ENCODE results near the gene PDE8B.

Gene PDE8B

DNA sequence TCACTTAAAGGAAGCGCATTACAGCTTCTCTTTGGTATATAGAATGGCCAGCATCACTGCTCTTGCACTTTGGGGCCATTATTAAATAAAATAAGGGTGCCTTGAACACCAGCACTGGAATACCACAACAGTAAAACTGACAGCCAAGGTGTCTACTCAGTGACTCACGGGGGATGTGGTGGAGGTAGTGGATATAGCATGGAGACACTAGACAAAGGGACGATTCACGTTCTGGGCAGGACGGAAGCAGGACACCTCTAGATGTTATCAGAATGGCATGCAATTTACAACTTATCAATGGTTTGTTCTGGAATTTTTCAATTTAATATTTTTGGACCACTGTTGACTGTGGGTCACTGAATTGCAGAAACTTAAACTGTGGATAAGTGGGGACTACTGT lies 32.9 kb upstream of the PDE8B start:
- WGBS, 2 donors (ENCODE audit: extremely low coverage in 2 of 2, insufficient read length in 2 of 2, insufficient replicate concordance in 1 of 2) = no CpG with 5 or more reads among the region's 5 CpGs
- Histone ChIP-seq H2BK5ac (ENCODE audit: low read length) (no peak overlapping the region), H3K4me3 (ENCODE audit: low read length in 2 of 2) (no peak overlapping the region), H3K23ac (ENCODE audit: low read depth, low read length, poor library complexity) (no peak overlapping the region), H2BK12ac (ENCODE audit: low read length) (no peak overlapping the region), H3K9me3 (replicated peaks in 1 of 2; ENCODE audit: control insufficient read depth in 2 of 2, insufficient read depth in 1 of 2, low read depth in 1 of 2, low read length in 2 of 2) (no peaks in the 10 kb centered on the region), H2AK5ac (ENCODE audit: low read depth, low read length) (no peak overlapping the region), H3K4me2 (ENCODE audit: insufficient read depth, low read length, poor library complexity, severe bottlenecking) (no peak overlapping the region), H2BK15ac (ENCODE audit: low read length) (no peak overlapping the region), H4K91ac (ENCODE audit: low read depth, low read length, poor library complexity) (no peak overlapping the region), H4K8ac (ENCODE audit: low read depth, low read length) (no peak overlapping the region), H2AFZ (ENCODE audit: low read length) (no peak overlapping the region), H2BK120ac (ENCODE audit: low read depth, low read length) (no peak overlapping the region), H3K27ac (replicated peaks; ENCODE audit: low read length) (no peak overlapping the region), H3K14ac (ENCODE audit: low read length) (no peak overlapping the region), H3K4me1 (ENCODE audit: control insufficient read depth in 2 of 2, insufficient read depth in 1 of 2, low read depth in 1 of 2, low read length in 2 of 2) (no peaks in the 10 kb centered on the region), H3K79me1 (ENCODE audit: low read depth, low read length) (no peaks in the 10 kb centered on the region), H3K27me3 (ENCODE audit: control insufficient read depth in 3 of 3, insufficient read depth in 3 of 3, low read depth in 1 of 3, low read length in 3 of 3) (peaks cover 14 to 79% (median 36%) of the 10 kb centered on the region in 3 experiments), H3K36me3 (replicated peaks in 1 of 2; ENCODE audit: control insufficient read depth in 2 of 2, insufficient read depth in 2 of 2, low read length in 2 of 2) (no peaks in the 10 kb centered on the region), H3K18ac (ENCODE audit: low read length) (no peak overlapping the region), H3K9ac (ENCODE audit: low read depth, low read length, poor library complexity) (no peak overlapping the region), H3K4ac (ENCODE audit: low read length) (no peak overlapping the region)
- no peak for DNase-seq (ENCODE audit: low spot score)

DNA sequence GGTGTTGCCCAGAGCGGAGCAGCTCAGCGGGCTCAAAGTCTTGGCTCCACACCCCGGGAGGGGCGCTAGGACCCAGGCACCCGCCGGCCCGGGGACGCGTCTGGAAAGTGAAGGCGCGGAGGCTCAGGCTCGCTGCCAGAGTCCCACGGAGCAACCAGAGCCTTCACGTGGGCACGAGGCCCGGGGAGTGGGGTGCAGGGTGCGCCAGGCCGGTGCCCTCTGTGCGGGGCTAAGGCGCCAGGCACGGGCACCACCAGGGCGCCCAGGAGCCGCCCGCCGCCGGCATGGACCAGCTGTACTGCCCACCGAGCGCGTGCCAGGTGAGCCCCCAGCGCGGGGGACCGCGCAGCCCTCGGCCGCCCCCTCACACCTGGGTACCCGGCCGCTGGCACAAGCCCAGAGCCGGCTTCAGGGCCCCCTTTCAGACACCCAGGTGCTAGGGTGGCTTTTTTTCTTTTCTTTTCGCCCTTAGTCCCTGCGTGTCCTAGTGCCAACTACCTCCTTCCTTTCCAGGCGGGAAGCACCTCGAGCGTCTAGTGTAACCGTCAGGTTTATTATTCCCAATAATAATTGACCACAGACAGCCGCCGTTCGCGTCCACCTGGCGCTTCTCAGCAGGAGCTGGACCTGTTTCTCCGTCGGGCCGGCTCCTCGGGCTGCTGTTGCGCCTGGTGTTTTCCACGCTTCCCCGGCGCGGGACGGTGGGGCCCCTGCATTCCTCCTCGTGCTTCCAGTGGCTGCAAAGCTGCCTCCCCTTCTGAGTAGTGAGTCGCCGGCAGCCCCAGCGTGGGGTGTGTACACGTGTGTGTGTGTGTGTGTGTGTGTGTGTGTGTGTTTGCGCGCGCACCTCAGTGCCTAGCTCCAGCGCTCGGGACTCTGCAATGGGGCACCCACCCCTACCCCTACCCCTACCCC lies 30.1 kb upstream of the PDE8B start:
- no peak for DNase-seq (ENCODE audit: low spot score)

DNA sequence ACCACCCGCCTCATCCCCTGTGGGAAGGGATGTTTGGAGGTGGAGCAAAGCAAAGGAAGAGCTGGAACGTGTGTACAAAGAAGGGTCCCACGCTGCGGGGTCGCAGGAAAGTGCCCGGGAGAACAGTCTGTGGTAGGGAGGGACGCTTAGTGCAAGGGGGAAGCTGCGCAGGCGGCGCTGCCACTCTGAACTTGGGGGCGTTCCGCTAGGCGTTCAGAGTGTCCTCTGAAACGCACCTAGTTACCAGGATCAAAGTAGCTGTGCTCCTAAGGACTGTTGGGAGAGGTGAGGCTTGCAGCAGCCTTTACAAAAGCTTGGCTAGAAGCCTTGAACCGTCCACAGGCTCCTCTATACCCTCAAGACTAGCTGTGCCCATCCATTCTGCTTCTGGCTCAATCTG lies 29.3 kb upstream of the PDE8B start:
- no peaks in the 10 kb centered on the region for H3K4me1 ChIP-seq (ENCODE audit: control insufficient read depth in 2 of 2, insufficient read depth in 1 of 2, low read depth in 1 of 2, low read length in 2 of 2)
- H3K79me1 ChIP-seq (ENCODE audit: low read depth, low read length) = no peaks in the 10 kb centered on the region
- H2BK120ac ChIP-seq (ENCODE audit: low read depth, low read length) = no peak overlapping the region
- H2AFZ ChIP-seq (ENCODE audit: low read length) = peak overlapping the region; percentile 9
- no peak overlapping the region for H3K23ac ChIP-seq (ENCODE audit: low read depth, low read length, poor library complexity)
- H4K8ac ChIP-seq (ENCODE audit: low read depth, low read length) = no peak overlapping the region
- no peak overlapping the region for H2AK5ac ChIP-seq (ENCODE audit: low read depth, low read length)
- no peak for DNase-seq (ENCODE audit: low spot score)
- no peaks in the 10 kb centered on the region for H3K9me3 ChIP-seq (replicated peaks in 1 of 2; ENCODE audit: control insufficient read depth in 2 of 2, insufficient read depth in 1 of 2, low read depth in 1 of 2, low read length in 2 of 2)
- H3K4me3 ChIP-seq (ENCODE audit: low read length in 2 of 2) = peak overlapping the region in 1 of 2 donors; percentile 53
- H4K91ac ChIP-seq (ENCODE audit: low read depth, low read length, poor library complexity) = no peak overlapping the region
- H3K9ac ChIP-seq (ENCODE audit: low read depth, low read length, poor library complexity) = peak overlapping the region; percentile 38
- no peaks in the 10 kb centered on the region for H3K36me3 ChIP-seq (replicated peaks in 1 of 2; ENCODE audit: control insufficient read depth in 2 of 2, insufficient read depth in 2 of 2, low read length in 2 of 2)
- H2BK15ac ChIP-seq (ENCODE audit: low read length) = no peak overlapping the region
- H2BK12ac ChIP-seq (ENCODE audit: low read length) = no peak overlapping the region
- no CpG with 5 or more reads among the region's 15 CpGs for WGBS, 2 donors (ENCODE audit: extremely low coverage in 2 of 2, insufficient read length in 2 of 2, insufficient replicate concordance in 1 of 2)
- H3K4ac ChIP-seq (ENCODE audit: low read length) = no peak overlapping the region
- H2BK5ac ChIP-seq (ENCODE audit: low read length) = no peak overlapping the region
- peak overlapping the region; percentile 81 for H3K4me2 ChIP-seq (ENCODE audit: insufficient read depth, low read length, poor library complexity, severe bottlenecking)
- no peak overlapping the region for H3K18ac ChIP-seq (ENCODE audit: low read length)
- no peak overlapping the region for H3K14ac ChIP-seq (ENCODE audit: low read length)
- peaks cover 14 to 68% (median 36%) of the 10 kb centered on the region in 3 experiments for H3K27me3 ChIP-seq (ENCODE audit: control insufficient read depth in 3 of 3, insufficient read depth in 3 of 3, low read depth in 1 of 3, low read length in 3 of 3)
- H3K27ac ChIP-seq (replicated peaks; ENCODE audit: low read length) = no peak overlapping the region

More for the DNA sequence above, 30.1 kb upstream of the PDE8B start:
- no CpG with 5 or more reads among the region's 69 CpGs for WGBS, 2 donors (ENCODE audit: extremely low coverage in 2 of 2, insufficient read length in 2 of 2, insufficient replicate concordance in 1 of 2)
- Histone ChIP-seq H3K79me1 (ENCODE audit: low read depth, low read length) (no peaks in the 10 kb centered on the region), H3K4me3 (ENCODE audit: low read length in 2 of 2) (peak overlapping the region; percentile 18 to 76), H4K91ac (ENCODE audit: low read depth, low read length, poor library complexity) (no peak overlapping the region), H3K14ac (ENCODE audit: low read length) (no peak overlapping the region), H3K18ac (ENCODE audit: low read length) (peak overlapping the region; percentile 72), H2BK5ac (ENCODE audit: low read length) (no peak overlapping the region), H2BK120ac (ENCODE audit: low read depth, low read length) (no peak overlapping the region), H2BK12ac (ENCODE audit: low read length) (no peak overlapping the region), H3K23ac (ENCODE audit: low read depth, low read length, poor library complexity) (no peak overlapping the region), H2AK5ac (ENCODE audit: low read depth, low read length) (no peak overlapping the region), H3K4ac (ENCODE audit: low read length) (no peak overlapping the region), H3K4me1 (ENCODE audit: control insufficient read depth in 2 of 2, insufficient read depth in 1 of 2, low read depth in 1 of 2, low read length in 2 of 2) (no peaks in the 10 kb centered on the region), H3K27me3 (ENCODE audit: control insufficient read depth in 3 of 3, insufficient read depth in 3 of 3, low read depth in 1 of 3, low read length in 3 of 3) (peaks cover 14 to 73% (median 36%) of the 10 kb centered on the region in 3 experiments), H2AFZ (ENCODE audit: low read length) (peak overlapping the region; percentile 76), H3K36me3 (replicated peaks in 1 of 2; ENCODE audit: control insufficient read depth in 2 of 2, insufficient read depth in 2 of 2, low read length in 2 of 2) (no peaks in the 10 kb centered on the region), H2BK15ac (ENCODE audit: low read length) (no peak overlapping the region), H3K9me3 (replicated peaks in 1 of 2; ENCODE audit: control insufficient read depth in 2 of 2, insufficient read depth in 1 of 2, low read depth in 1 of 2, low read length in 2 of 2) (no peaks in the 10 kb centered on the region), H3K9ac (ENCODE audit: low read depth, low read length, poor library complexity) (peak overlapping the region; percentile 54), H3K27ac (replicated peaks; ENCODE audit: low read length) (no peak overlapping the region), H4K8ac (ENCODE audit: low read depth, low read length) (no peak overlapping the region), H3K4me2 (ENCODE audit: insufficient read depth, low read length, poor library complexity, severe bottlenecking) (peak overlapping the region; percentile 81)

DNA sequence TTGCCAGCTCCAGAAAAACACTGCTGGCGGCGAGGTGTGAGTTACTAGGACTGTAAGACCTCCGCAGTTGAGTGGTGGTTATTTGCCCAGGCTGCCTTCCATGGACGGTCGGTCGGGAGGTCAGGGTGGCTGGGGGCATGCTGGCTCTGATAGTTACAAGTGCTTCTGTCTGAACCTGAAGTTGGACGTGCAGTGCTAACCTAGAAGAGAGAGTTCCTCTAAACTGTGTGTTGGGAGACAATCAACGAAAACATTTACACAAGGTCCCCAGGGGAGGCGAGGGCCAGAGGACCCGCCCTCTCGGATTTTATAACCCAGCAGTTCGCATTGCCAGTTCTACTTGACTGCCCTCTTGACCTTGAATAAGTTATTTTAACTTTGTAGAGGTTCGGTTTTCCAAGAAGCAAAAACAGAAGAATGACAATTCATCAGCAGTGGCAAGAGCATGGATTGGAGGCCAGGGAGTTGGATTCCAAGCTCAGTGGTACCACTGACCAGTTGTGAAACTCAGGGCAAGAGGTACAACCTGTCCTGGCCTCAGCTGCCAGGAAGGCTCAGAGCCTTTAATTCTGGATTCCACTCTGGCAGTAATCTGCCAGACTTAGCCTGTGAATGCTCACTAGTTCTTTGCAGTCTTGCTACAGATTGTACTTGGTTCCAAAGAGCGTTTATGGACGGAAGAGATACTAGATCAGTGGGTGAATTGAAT lies 28.7 kb upstream of the PDE8B start:
- H3K9me3 ChIP-seq (replicated peaks in 1 of 2; ENCODE audit: control insufficient read depth in 2 of 2, insufficient read depth in 1 of 2, low read depth in 1 of 2, low read length in 2 of 2) = no peaks in the 10 kb centered on the region
- no peak for DNase-seq (ENCODE audit: low spot score)
- H3K4ac ChIP-seq (ENCODE audit: low read length) = no peak overlapping the region
- no peak overlapping the region for H4K8ac ChIP-seq (ENCODE audit: low read depth, low read length)
- H2BK120ac ChIP-seq (ENCODE audit: low read depth, low read length) = no peak overlapping the region
- H3K4me3 ChIP-seq (ENCODE audit: low read length in 2 of 2) = no peak overlapping the region
- H3K4me1 ChIP-seq (ENCODE audit: control insufficient read depth in 2 of 2, insufficient read depth in 1 of 2, low read depth in 1 of 2, low read length in 2 of 2) = no peaks in the 10 kb centered on the region
- H4K91ac ChIP-seq (ENCODE audit: low read depth, low read length, poor library complexity) = no peak overlapping the region
- peaks cover 14 to 62% (median 36%) of the 10 kb centered on the region in 3 experiments for H3K27me3 ChIP-seq (ENCODE audit: control insufficient read depth in 3 of 3, insufficient read depth in 3 of 3, low read depth in 1 of 3, low read length in 3 of 3)
- no peak overlapping the region for H2AK5ac ChIP-seq (ENCODE audit: low read depth, low read length)
- H2BK15ac ChIP-seq (ENCODE audit: low read length) = no peak overlapping the region
- no peak overlapping the region for H3K14ac ChIP-seq (ENCODE audit: low read length)
- no peak overlapping the region for H3K4me2 ChIP-seq (ENCODE audit: insufficient read depth, low read length, poor library complexity, severe bottlenecking)
- H3K18ac ChIP-seq (ENCODE audit: low read length) = no peak overlapping the region
- no CpG with 5 or more reads among the region's 15 CpGs for WGBS, 2 donors (ENCODE audit: extremely low coverage in 2 of 2, insufficient read length in 2 of 2, insufficient replicate concordance in 1 of 2)
- H3K9ac ChIP-seq (ENCODE audit: low read depth, low read length, poor library complexity) = no peak overlapping the region
- H3K27ac ChIP-seq (replicated peaks; ENCODE audit: low read length) = no peak overlapping the region
- H3K36me3 ChIP-seq (replicated peaks in 1 of 2; ENCODE audit: control insufficient read depth in 2 of 2, insufficient read depth in 2 of 2, low read length in 2 of 2) = no peaks in the 10 kb centered on the region
- no peaks in the 10 kb centered on the region for H3K79me1 ChIP-seq (ENCODE audit: low read depth, low read length)
- no peak overlapping the region for H3K23ac ChIP-seq (ENCODE audit: low read depth, low read length, poor library complexity)
- no peak overlapping the region for H2BK12ac ChIP-seq (ENCODE audit: low read length)
- no peak overlapping the region for H2BK5ac ChIP-seq (ENCODE audit: low read length)
- peak overlapping the region; percentile 9 for H2AFZ ChIP-seq (ENCODE audit: low read length)
